Measurements from ENCODE around the gene DCC.
"Not testable (repeated sequence)": the region's sequence is repeated elsewhere in the genome, so short reads cannot be mapped to it uniquely, and the experiment has no call there.

Gene DCC

GRCh38 chr18:53511725-53512124, 1171.7 kb downstream of the DCC start:
- DNase-seq (ENCODE audit: low read depth in 2 of 2) = not testable (repeated sequence)

- DNase-seq (ENCODE audit: low read depth in 2 of 2) = no peak
These were observed 1181.1 kb downstream of the DCC start for GRCh38 chr18:53521068-53521467.

GRCh38 chr18:53526101-53526870, 1186.3 kb downstream of the DCC start:
- DNase-seq (ENCODE audit: low read depth in 2 of 2) = no peak

GRCh38 chr18:53527365-53527764, 1187.4 kb downstream of the DCC start:
- DNase-seq (ENCODE audit: low read depth in 2 of 2) = no peak

- no peak for DNase-seq (ENCODE audit: low read depth in 2 of 2)
These were observed 1191.2 kb downstream of the DCC start for GRCh38 chr18:53531187-53531586.

GRCh38 chr18:53531896-53532295, 1191.9 kb downstream of the DCC start:
- no peak for DNase-seq (ENCODE audit: low read depth in 2 of 2)

- DNase-seq (ENCODE audit: low read depth in 2 of 2) = no peak
These were observed 1194.2 kb downstream of the DCC start for GRCh38 chr18:53534203-53534602.

- no peak for DNase-seq (ENCODE audit: low read depth in 2 of 2)
These were observed 1194.7 kb downstream of the DCC start for GRCh38 chr18:53534695-53535094.

GRCh38 chr18:53536908-53537307, 1196.9 kb downstream of the DCC start:
- DNase-seq (ENCODE audit: low read depth in 2 of 2) = no peak

GRCh38 chr18:53541924-53542323, 1201.9 kb downstream of the DCC start:
- no peak for DNase-seq (ENCODE audit: low read depth in 2 of 2)

GRCh38 chr18:53543711-53544110, 1203.7 kb downstream of the DCC start:
- no peak for DNase-seq (ENCODE audit: low read depth in 2 of 2)

GRCh38 chr18:53544917-53545316, 1204.9 kb downstream of the DCC start:
- DNase-seq (ENCODE audit: low read depth in 2 of 2) = no peak

- no peak for DNase-seq (ENCODE audit: low read depth in 2 of 2)
These were observed 1212.0 kb downstream of the DCC start for GRCh38 chr18:53551868-53552426.

GRCh38 chr18:53553030-53553429, 1213.0 kb downstream of the DCC start:
- DNase-seq (ENCODE audit: low read depth in 2 of 2) = no peak

GRCh38 chr18:53556450-53556849, 1216.5 kb downstream of the DCC start:
- DNase-seq (ENCODE audit: low read depth in 2 of 2) = no peak

GRCh38 chr18:53560546-53560945, 1220.5 kb downstream of the DCC start:
- DNase-seq (ENCODE audit: low read depth in 2 of 2) = no peak

- no peak for DNase-seq (ENCODE audit: low read depth in 2 of 2)
These were observed 1226.6 kb downstream of the DCC start for GRCh38 chr18:53566626-53567025.

GRCh38 chr18:53567929-53568574, 1228.1 kb downstream of the DCC start:
- DNase-seq (ENCODE audit: low read depth in 2 of 2) = no peak
